A673 (cell line): ENCODE data around the gene NR1H2.
"Not testable (repeated sequence)": the region's sequence is repeated elsewhere in the genome, so short reads cannot be mapped to it uniquely, and the experiment has no call there.

Source experiments
- EZH2 ChIP-seq: fragments of 200-600 bp; sonication (generic); IDR thresholded peaks from 2 replicates; pipeline ENCODE4 v1.6.1; 2017; ENCODE audit warnings: borderline replicate concordance, low read depth, mild to moderate bottlenecking, mixed read lengths, antibody characterized with exemption, low read length; ENCODE audit not compliant: poor library complexity, severe bottlenecking
- TF ChIP-seq, protein P1 (sequence below): fragments of 300-800, 200-600 bp; sonication (generic); conservative IDR thresholded peaks from 2 replicates; pipeline ENCODE4 v1.5.1; 2017; ENCODE audit warnings: low read depth, mild to moderate bottlenecking, antibody characterized with exemption, low read length, moderate library complexity, mixed read lengths

DNA sequence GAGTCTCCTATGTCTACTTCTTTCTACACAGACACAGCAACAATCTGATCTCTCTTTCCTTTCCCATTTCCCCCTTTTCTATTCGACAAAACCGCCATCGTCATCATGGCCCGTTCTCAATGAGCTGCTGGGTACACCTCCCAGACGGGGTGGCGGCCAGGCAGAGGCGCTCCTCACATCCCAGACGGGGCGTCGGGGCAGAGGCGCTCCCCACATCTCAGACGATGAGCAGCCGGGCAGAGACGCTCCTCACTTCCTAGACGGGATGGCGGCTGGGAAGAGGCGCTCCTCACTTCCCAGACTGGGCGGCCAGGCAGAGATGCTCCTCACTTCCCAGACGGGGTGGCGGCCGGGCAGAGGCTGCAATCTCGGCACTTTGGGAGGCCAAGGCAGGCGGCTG is 14.7 kb downstream of the NR1H2 start:
- TF ChIP-seq, protein P1, sequence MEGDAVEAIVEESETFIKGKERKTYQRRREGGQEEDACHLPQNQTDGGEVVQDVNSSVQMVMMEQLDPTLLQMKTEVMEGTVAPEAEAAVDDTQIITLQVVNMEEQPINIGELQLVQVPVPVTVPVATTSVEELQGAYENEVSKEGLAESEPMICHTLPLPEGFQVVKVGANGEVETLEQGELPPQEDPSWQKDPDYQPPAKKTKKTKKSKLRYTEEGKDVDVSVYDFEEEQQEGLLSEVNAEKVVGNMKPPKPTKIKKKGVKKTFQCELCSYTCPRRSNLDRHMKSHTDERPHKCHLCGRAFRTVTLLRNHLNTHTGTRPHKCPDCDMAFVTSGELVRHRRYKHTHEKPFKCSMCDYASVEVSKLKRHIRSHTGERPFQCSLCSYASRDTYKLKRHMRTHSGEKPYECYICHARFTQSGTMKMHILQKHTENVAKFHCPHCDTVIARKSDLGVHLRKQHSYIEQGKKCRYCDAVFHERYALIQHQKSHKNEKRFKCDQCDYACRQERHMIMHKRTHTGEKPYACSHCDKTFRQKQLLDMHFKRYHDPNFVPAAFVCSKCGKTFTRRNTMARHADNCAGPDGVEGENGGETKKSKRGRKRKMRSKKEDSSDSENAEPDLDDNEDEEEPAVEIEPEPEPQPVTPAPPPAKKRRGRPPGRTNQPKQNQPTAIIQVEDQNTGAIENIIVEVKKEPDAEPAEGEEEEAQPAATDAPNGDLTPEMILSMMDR = not testable (repeated sequence)
- not testable (repeated sequence) for TF ChIP-seq EZH2
